Muscle layer of duodenum (tissue), 2 donors: ENCODE results near the gene CRB1.

ENCODE experiments used
- H3K27ac ChIP-seq: one replicate; pipeline ENCODE4 v1.7.0; 2013; ENCODE audit warnings: mild to moderate bottlenecking, low read length
- H3K27me3 ChIP-seq: one replicate; pipeline ENCODE4 v1.7.0; 2013; ENCODE audit warnings: low read depth, mild to moderate bottlenecking, control low read depth, low read length
- H3K36me3 ChIP-seq, 2 donors: one replicate each; pipeline ENCODE4 v1.7.0; 2013; ENCODE audit warnings: low read length in 2 of 2, control low read depth in 1 of 2, mild to moderate bottlenecking in 1 of 2; ENCODE audit not compliant: insufficient read depth in 2 of 2, control insufficient read depth in 1 of 2
- H3K4me1 ChIP-seq, 2 donors: one replicate each; pipeline ENCODE4 v1.7.0; 2013; ENCODE audit warnings: low read length in 2 of 2, mild to moderate bottlenecking in 2 of 2, control low read depth in 1 of 2, moderate library complexity in 1 of 2; ENCODE audit not compliant: insufficient read depth in 2 of 2, control insufficient read depth in 1 of 2
- H3K4me3 ChIP-seq, 2 donors: one replicate each; pipeline ENCODE4 v1.7.0; 2013; ENCODE audit warnings: low read length in 2 of 2, low read depth in 1 of 2, mild to moderate bottlenecking in 1 of 2
- H3K9me3 ChIP-seq, 2 donors: one replicate each; pipeline ENCODE4 v1.7.0; 2013; ENCODE audit warnings: low read length in 2 of 2, control low read depth in 1 of 2, mild to moderate bottlenecking in 1 of 2; ENCODE audit not compliant: control insufficient read depth in 1 of 2
- donor health status: healthy.

The CRB1 gene

GRCh38 chr1:197441999-197442414 is 174.0 kb downstream of the CRB1 start:
- Histone ChIP-seq H3K36me3 (no peaks in the 10 kb centered on the region), H3K9me3 (no peaks in the 10 kb centered on the region)

GRCh38 chr1:197444755-197445154 is 176.7 kb downstream of the CRB1 start:
- H3K27ac ChIP-seq, result no peak overlapping the region
- no peaks in the 10 kb centered on the region for H3K9me3 ChIP-seq
- H3K4me1 ChIP-seq, result no peaks in the 10 kb centered on the region

More at GRCh38 chr1:197441999-197442414, 174.0 kb downstream of the CRB1 start:
- H3K27me3 ChIP-seq, result no peaks in the 10 kb centered on the region
- H3K4me3 ChIP-seq, result no peak overlapping the region
- H3K4me1 ChIP-seq, result no peaks in the 10 kb centered on the region
- no peak overlapping the region for H3K27ac ChIP-seq

GRCh38 chr1:197448121-197448779 is 180.2 kb downstream of the CRB1 start:
- Histone ChIP-seq H3K36me3 (no peaks in the 10 kb centered on the region), H3K27ac (no peak overlapping the region), H3K9me3 (no peaks in the 10 kb centered on the region), H3K4me3 (no peak overlapping the region), H3K27me3 (no peaks in the 10 kb centered on the region), H3K4me1 (no peaks in the 10 kb centered on the region)

More at GRCh38 chr1:197444755-197445154, 176.7 kb downstream of the CRB1 start:
- Histone ChIP-seq H3K27me3 (no peaks in the 10 kb centered on the region), H3K4me3 (no peak overlapping the region), H3K36me3 (no peaks in the 10 kb centered on the region)

- Histone ChIP-seq H3K27me3 (no peaks in the 10 kb centered on the region), H3K4me3 (no peak overlapping the region), H3K27ac (no peak overlapping the region), H3K36me3 (no peaks in the 10 kb centered on the region), H3K4me1 (no peaks in the 10 kb centered on the region), H3K9me3 (no peaks in the 10 kb centered on the region)
Observed at GRCh38 chr1:197451381-197451780, 183.3 kb downstream of the CRB1 start.

GRCh38 chr1:197453376-197454058 is 185.5 kb downstream of the CRB1 start:
- H3K4me3 ChIP-seq, result no peak overlapping the region
- no peaks in the 10 kb centered on the region for H3K27me3 ChIP-seq
- H3K4me1 ChIP-seq, result no peaks in the 10 kb centered on the region
- no peak overlapping the region for H3K27ac ChIP-seq
- H3K36me3 ChIP-seq, result no peaks in the 10 kb centered on the region
- H3K9me3 ChIP-seq, result no peaks in the 10 kb centered on the region

- no peak overlapping the region for H3K27ac ChIP-seq
- H3K4me1 ChIP-seq, result no peaks in the 10 kb centered on the region
- H3K4me3 ChIP-seq, result no peak overlapping the region
- H3K9me3 ChIP-seq, result no peaks in the 10 kb centered on the region
- no peaks in the 10 kb centered on the region for H3K36me3 ChIP-seq
- no peaks in the 10 kb centered on the region for H3K27me3 ChIP-seq
Observed at GRCh38 chr1:197462539-197462938, 194.5 kb downstream of the CRB1 start.

GRCh38 chr1:197463142-197463541 is 195.1 kb downstream of the CRB1 start:
- no peak overlapping the region for H3K4me3 ChIP-seq
- no peaks in the 10 kb centered on the region for H3K9me3 ChIP-seq
- H3K27me3 ChIP-seq, result no peaks in the 10 kb centered on the region
- H3K27ac ChIP-seq, result no peak overlapping the region
- no peaks in the 10 kb centered on the region for H3K36me3 ChIP-seq
- H3K4me1 ChIP-seq, result no peaks in the 10 kb centered on the region

- Histone ChIP-seq H3K9me3 (no peaks in the 10 kb centered on the region), H3K4me1 (no peaks in the 10 kb centered on the region), H3K27ac (no peak overlapping the region), H3K4me3 (no peak overlapping the region), H3K36me3 (no peaks in the 10 kb centered on the region), H3K27me3 (no peaks in the 10 kb centered on the region)
Observed at GRCh38 chr1:197464044-197464443, 196.0 kb downstream of the CRB1 start.

GRCh38 chr1:197465528-197466327 is 197.7 kb downstream of the CRB1 start:
- no peak overlapping the region for H3K27ac ChIP-seq
- no peaks in the 10 kb centered on the region for H3K9me3 ChIP-seq
- H3K4me1 ChIP-seq, result no peaks in the 10 kb centered on the region
- no peaks in the 10 kb centered on the region for H3K27me3 ChIP-seq
- no peaks in the 10 kb centered on the region for H3K36me3 ChIP-seq
- no peak overlapping the region for H3K4me3 ChIP-seq

- no peaks in the 10 kb centered on the region for H3K9me3 ChIP-seq
- no peaks in the 10 kb centered on the region for H3K27me3 ChIP-seq
- no peaks in the 10 kb centered on the region for H3K36me3 ChIP-seq
- no peak overlapping the region for H3K4me3 ChIP-seq
- H3K4me1 ChIP-seq, result no peaks in the 10 kb centered on the region
- H3K27ac ChIP-seq, result no peak overlapping the region
Observed at GRCh38 chr1:197466813-197467212, 198.8 kb downstream of the CRB1 start.

GRCh38 chr1:197467881-197468280 is 199.8 kb downstream of the CRB1 start:
- no peak overlapping the region for H3K27ac ChIP-seq
- no peaks in the 10 kb centered on the region for H3K9me3 ChIP-seq

More at GRCh38 chr1:197467881-197468280, 199.8 kb downstream of the CRB1 start:
- H3K4me1 ChIP-seq, result no peaks in the 10 kb centered on the region
- H3K4me3 ChIP-seq, result no peak overlapping the region
- H3K27me3 ChIP-seq, result no peaks in the 10 kb centered on the region
- H3K36me3 ChIP-seq, result no peaks in the 10 kb centered on the region
